MM.1S (cell line): Measurements from ENCODE around the gene CENPL.

Source experiments
- DNase-seq: peaks from one replicate; pipeline ENCODE4 v3.0.0-alpha.2; 2015
- H2AFZ ChIP-seq: fragments of 300-600 bp; sonication (generic); 2 replicates; pipeline ENCODE4 v1.6.0; 2016; ENCODE audit warnings: antibody characterized with exemption, low read length
- H3F3A ChIP-seq: fragments of 300-600 bp; sonication (generic); 2 replicates; pipeline ENCODE4 v1.6.1; 2016; ENCODE audit warnings: mild to moderate bottlenecking, antibody characterized with exemption, low read length, moderate library complexity, mixed read lengths; ENCODE audit not compliant: insufficient read depth
- H3K27ac ChIP-seq: fragments of 300-600 bp; sonication (generic); 2 replicates; pipeline ENCODE4 v1.5.1; 2016; ENCODE audit warnings: mild to moderate bottlenecking, low read length
- H3K27me3 ChIP-seq: fragments of 300-600 bp; sonication (generic); replicated peaks from 2 replicates; pipeline ENCODE4 v1.6.0; 2016; ENCODE audit warnings: low read length; ENCODE audit not compliant: insufficient read depth
- H3K36me3 ChIP-seq: fragments of 300-600 bp; sonication (generic); replicated peaks from 2 replicates; pipeline ENCODE4 v1.6.1; 2016; ENCODE audit warnings: mild to moderate bottlenecking, low read length, mixed read lengths; ENCODE audit not compliant: insufficient read depth
- H3K4me1 ChIP-seq: fragments of 300-600 bp; sonication (generic); 2 replicates; pipeline ENCODE4 v1.6.1; 2016; ENCODE audit warnings: low read length, mixed read lengths
- H3K4me2 ChIP-seq: fragments of 300-600 bp; sonication (generic); 2 replicates; pipeline ENCODE4 v1.6.0; 2016; ENCODE audit warnings: low read depth, low read length
- H3K4me3 ChIP-seq: fragments of 300-600 bp; sonication (generic); 2 replicates; pipeline ENCODE4 v1.5.1; 2016; ENCODE audit warnings: low read length, mixed read lengths
- H3K79me2 ChIP-seq: fragments of 300-600 bp; sonication (generic); 2 replicates; pipeline ENCODE4 v1.6.1; 2016; ENCODE audit warnings: mixed run types, low read length, mixed read lengths
- H3K9ac ChIP-seq: fragments of 300-600 bp; sonication (generic); 2 replicates; pipeline ENCODE4 v1.6.1; 2016; ENCODE audit warnings: low read length, mixed read lengths
- H3K9me2 ChIP-seq: fragments of 300-600 bp; sonication (generic); replicated peaks from 2 replicates; pipeline ENCODE4 v1.6.1; 2016; ENCODE audit warnings: mild to moderate bottlenecking, low read length, mixed read lengths; ENCODE audit not compliant: insufficient read depth
- H3K9me3 ChIP-seq: fragments of 300-600 bp; sonication (generic); replicated peaks from 2 replicates; pipeline ENCODE4 v1.6.1; 2016; ENCODE audit warnings: mild to moderate bottlenecking, low read length, mixed read lengths; ENCODE audit not compliant: insufficient read depth
- H4K20me1 ChIP-seq: fragments of 300-600 bp; sonication (generic); 2 replicates; pipeline ENCODE4 v1.6.1; 2016; ENCODE audit warnings: mild to moderate bottlenecking, low read length, moderate library complexity, mixed read lengths; ENCODE audit not compliant: insufficient read depth
- CTCF ChIP-seq: fragments of 300-600 bp; sonication (generic); IDR thresholded peaks from 2 replicates; pipeline ENCODE4 v1.5.1; 2016; ENCODE audit warnings: antibody characterized with exemption, low read length, mixed read lengths
- EZH2 ChIP-seq: fragments of 300-600 bp; sonication (generic); optimal IDR thresholded peaks from 2 replicates; pipeline ENCODE3; 2017; ENCODE audit warnings: low read depth, mild to moderate bottlenecking, antibody characterized with exemption, low read length, mixed read lengths
- EZH2phosphoT487 ChIP-seq: fragments of 300-600 bp; sonication (generic); IDR thresholded peaks from 2 replicates; pipeline ENCODE4 v1.6.1; 2018; ENCODE audit warnings: antibody characterized with exemption, low read length

The CENPL gene

DNA sequence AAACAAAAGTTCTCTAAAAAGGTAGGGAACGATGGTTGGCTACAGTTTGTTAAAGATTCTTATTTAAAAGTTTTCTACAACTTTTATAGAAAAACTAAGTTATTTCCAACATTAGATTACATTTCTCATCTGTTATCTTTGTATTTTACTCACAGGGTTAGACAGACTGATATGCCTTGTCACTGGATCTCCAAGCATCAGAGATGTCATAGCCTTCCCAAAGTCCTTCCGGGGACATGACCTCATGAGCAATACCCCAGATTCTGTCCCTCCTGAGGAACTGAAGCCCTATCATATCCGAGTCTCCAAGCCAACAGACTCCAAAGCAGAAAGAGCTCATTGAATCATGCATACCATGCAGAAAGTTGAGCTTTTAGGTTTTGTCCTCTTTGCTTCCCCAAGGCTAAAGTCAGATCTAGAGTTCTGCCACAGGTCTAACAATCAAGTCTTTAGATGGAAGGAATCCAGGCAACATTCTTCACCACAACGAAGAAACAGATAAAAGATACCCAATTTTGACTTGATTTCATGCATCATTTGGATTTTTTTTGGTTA lies 32.8 kb upstream of the CENPL start:
- H3K27ac ChIP-seq, result no peak overlapping the region
- peaks cover 6% of the 10 kb centered on the region; the same call in 1 of the 2 replicates for H3K4me1 ChIP-seq
- H3K9me2 ChIP-seq, result no peaks in the 10 kb centered on the region
- no peak overlapping the region for H3K4me2 ChIP-seq
- H3K4me3 ChIP-seq, result no peak overlapping the region
- no peaks in the 10 kb centered on the region for H3K79me2 ChIP-seq
- H3K27me3 ChIP-seq, result no peaks in the 10 kb centered on the region
- TF ChIP-seq EZH2phosphoT487, result no peak
- no peak for TF ChIP-seq EZH2
- no peaks in the 10 kb centered on the region for H3K9me3 ChIP-seq
- H3F3A ChIP-seq, result peaks cover 24% of the 10 kb centered on the region
- DNase-seq, result no peak
- H4K20me1 ChIP-seq, result no peaks in the 10 kb centered on the region; the same call in 1 of the 2 replicates
- no peak overlapping the region for H2AFZ ChIP-seq
- no peaks in the 10 kb centered on the region for H3K36me3 ChIP-seq
- no peak overlapping the region for H3K9ac ChIP-seq

- DNase-seq, result no peak
- no peak overlapping the region for H3K4me2 ChIP-seq
- H3K79me2 ChIP-seq, result no peaks in the 10 kb centered on the region
- H2AFZ ChIP-seq, result no peak overlapping the region
- H3K4me3 ChIP-seq, result no peak overlapping the region
- H4K20me1 ChIP-seq, result no peaks in the 10 kb centered on the region; the same call in 1 of the 2 replicates
- no peak overlapping the region for H3K9ac ChIP-seq
- H3K9me2 ChIP-seq, result no peaks in the 10 kb centered on the region
- no peaks in the 10 kb centered on the region for H3K36me3 ChIP-seq
- no peaks in the 10 kb centered on the region for H3K27me3 ChIP-seq
- no peak overlapping the region for H3K27ac ChIP-seq
- H3F3A ChIP-seq, result peaks cover 20% of the 10 kb centered on the region
- TF ChIP-seq CTCF (no peak), EZH2phosphoT487 (no peak), EZH2 (no peak)
- no peaks in the 10 kb centered on the region for H3K9me3 ChIP-seq
- H3K4me1 ChIP-seq, result peaks cover 6% of the 10 kb centered on the region; the same call in 1 of the 2 replicates
These were observed 32.2 kb upstream of the CENPL start for GRCh38 chr1:173856903-173857302.

DNA sequence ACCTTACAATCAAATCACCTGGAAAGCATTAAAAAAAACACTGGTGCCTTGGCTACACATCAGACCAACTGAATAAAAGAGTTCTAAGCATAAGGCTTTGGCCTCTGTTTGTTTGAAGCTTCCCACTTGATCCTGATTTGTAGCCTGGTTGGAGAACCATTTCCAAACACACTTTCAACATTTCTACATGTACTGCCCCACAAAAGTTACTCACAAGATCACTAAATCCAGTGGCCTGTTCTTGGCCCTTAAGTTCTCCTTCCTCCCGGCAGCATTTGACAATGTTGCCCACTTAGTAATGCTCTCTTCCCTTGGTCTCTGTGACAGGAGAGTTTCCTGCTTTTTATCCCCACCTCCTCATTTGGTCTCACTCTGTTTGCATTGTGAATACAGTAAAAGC lies 31.3 kb upstream of the CENPL start:
- H3K4me2 ChIP-seq, result no peak overlapping the region
- no peak for TF ChIP-seq EZH2
- no peak for TF ChIP-seq CTCF
- TF ChIP-seq EZH2phosphoT487, result no peak
- no peak overlapping the region for H3K4me3 ChIP-seq
- H3F3A ChIP-seq, result peaks cover 12% of the 10 kb centered on the region; the same call in 1 of the 2 replicates
- no peaks in the 10 kb centered on the region for H3K9me3 ChIP-seq
- no peak overlapping the region for H3K9ac ChIP-seq
- H3K27me3 ChIP-seq, result no peaks in the 10 kb centered on the region
- no peak overlapping the region for H3K27ac ChIP-seq
- H3K36me3 ChIP-seq, result no peaks in the 10 kb centered on the region
- H2AFZ ChIP-seq, result no peak overlapping the region
- no peaks in the 10 kb centered on the region; the same call in 1 of the 2 replicates for H4K20me1 ChIP-seq
- DNase-seq, result no peak
- H3K79me2 ChIP-seq, result no peaks in the 10 kb centered on the region
- peaks cover 6% of the 10 kb centered on the region; the same call in 1 of the 2 replicates for H3K4me1 ChIP-seq
- no peaks in the 10 kb centered on the region for H3K9me2 ChIP-seq

DNA sequence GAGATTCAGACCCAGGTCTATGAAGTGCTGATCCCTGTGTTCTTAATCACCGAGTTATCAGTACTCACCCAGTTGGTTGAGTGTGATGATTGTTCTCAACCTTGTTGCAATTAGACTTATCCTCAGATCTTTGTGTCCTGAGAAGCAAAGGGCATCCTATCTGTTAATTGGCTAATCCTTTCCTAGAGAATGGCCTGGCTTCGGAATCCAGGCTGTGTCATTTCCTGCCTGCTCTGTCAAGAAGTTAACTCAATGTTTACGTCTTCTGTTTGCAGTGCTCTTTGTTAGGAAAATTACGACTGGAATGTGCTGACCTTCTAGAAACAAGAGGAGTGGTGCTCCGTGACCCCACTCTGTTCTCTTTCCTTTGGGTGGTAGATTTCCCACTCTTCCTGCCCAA lies 28.4 kb upstream of the CENPL start:
- Histone ChIP-seq H4K20me1 (no peaks in the 10 kb centered on the region), H3K9me2 (no peaks in the 10 kb centered on the region), H3K27ac (no peak overlapping the region), H3K27me3 (no peaks in the 10 kb centered on the region), H2AFZ (no peak overlapping the region), H3K9me3 (no peaks in the 10 kb centered on the region), H3K36me3 (no peaks in the 10 kb centered on the region), H3K4me3 (no peak overlapping the region), H3F3A (no peaks in the 10 kb centered on the region; the same call in 1 of the 2 replicates), H3K4me2 (no peak overlapping the region), H3K4me1 (peaks cover 6% of the 10 kb centered on the region; the same call in 1 of the 2 replicates), H3K9ac (no peak overlapping the region), H3K79me2 (no peaks in the 10 kb centered on the region)
- no peak for TF ChIP-seq CTCF
- TF ChIP-seq EZH2phosphoT487, result no peak
- no peak for TF ChIP-seq EZH2
- no peak for DNase-seq
